ENCODE data around the gene IRF9. TPM values are rescaled to one million over a fixed set of nuclear protein-coding genes. Genes with fewer than 3 reads are reported as not detected.
A peak's percentile ranks its signal among the peaks of the same experiment; 100 is the strongest.

IRF9 gene
- total RNA-seq, 1 donor from 2014 or later: 123 TPM

DNA sequence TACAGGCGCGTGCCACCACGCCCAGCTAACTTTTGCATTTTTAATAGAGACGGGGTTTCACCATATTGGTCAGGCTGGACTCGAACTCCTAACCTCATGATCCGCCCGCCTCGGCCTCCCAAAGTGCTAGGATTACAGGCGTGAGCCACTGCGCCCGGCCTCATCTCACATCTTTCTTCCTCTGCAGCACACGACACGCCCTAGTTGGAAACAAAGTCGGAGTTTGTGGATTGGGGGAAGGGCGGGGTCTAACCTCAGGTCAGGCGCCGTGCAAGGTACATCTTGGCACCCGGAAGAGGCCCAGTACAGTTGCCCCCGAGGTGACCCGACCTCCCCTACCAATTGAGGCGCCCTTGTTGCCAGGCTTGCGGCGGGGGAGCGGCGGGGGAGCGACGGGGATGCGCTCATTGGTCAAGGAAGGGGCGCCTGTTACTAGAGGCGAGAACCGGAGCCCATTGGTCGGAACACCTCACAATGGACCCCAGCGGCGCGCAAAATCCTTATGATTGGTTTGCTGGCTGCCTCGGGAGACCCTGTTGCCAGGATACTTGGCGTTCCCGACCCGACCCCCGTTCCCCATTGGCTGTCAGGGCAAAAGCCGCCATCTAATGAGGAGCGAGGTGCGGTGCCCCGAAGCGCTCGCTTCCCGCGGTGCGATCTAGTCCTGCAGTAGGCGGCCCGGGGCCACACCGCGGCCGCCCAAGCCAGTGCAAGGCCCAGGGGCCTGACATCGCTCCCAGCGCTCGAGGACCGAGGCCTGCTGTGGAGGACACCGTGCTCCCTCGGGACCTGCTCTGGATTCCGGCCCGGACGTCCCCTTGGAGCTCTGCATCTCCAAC lies 10.6 kb downstream of the IRF9 start, which contains the start of gene REC8:
Gene REC8, plus strand, starts transcription at position 659 of the 839 bp plus-strand sequence. CDS start 473 bp downstream, outside the sequence.
- Histone ChIP-seq H3K36me3 (peaks cover 45% of the 10 kb centered on the region), H3K4me1 (peaks cover 4% of the 10 kb centered on the region), H3K27me3 (no peaks in the 10 kb centered on the region), H3K27ac (peak within 1 kb of the TSS; percentile 17), H3K9me3 (no peaks in the 10 kb centered on the region), H3K4me3 (peak within 1 kb of the TSS; percentile 37)
- TF ChIP-seq, protein P1, sequence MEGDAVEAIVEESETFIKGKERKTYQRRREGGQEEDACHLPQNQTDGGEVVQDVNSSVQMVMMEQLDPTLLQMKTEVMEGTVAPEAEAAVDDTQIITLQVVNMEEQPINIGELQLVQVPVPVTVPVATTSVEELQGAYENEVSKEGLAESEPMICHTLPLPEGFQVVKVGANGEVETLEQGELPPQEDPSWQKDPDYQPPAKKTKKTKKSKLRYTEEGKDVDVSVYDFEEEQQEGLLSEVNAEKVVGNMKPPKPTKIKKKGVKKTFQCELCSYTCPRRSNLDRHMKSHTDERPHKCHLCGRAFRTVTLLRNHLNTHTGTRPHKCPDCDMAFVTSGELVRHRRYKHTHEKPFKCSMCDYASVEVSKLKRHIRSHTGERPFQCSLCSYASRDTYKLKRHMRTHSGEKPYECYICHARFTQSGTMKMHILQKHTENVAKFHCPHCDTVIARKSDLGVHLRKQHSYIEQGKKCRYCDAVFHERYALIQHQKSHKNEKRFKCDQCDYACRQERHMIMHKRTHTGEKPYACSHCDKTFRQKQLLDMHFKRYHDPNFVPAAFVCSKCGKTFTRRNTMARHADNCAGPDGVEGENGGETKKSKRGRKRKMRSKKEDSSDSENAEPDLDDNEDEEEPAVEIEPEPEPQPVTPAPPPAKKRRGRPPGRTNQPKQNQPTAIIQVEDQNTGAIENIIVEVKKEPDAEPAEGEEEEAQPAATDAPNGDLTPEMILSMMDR (IDR thresholded peaks at IDR 0.05): no peak
- DNase-seq (peak; percentile 85), ATAC-seq (peak; percentile 89)
- intact Hi-C loops (cut with DNase I): no loop called here

DNA sequence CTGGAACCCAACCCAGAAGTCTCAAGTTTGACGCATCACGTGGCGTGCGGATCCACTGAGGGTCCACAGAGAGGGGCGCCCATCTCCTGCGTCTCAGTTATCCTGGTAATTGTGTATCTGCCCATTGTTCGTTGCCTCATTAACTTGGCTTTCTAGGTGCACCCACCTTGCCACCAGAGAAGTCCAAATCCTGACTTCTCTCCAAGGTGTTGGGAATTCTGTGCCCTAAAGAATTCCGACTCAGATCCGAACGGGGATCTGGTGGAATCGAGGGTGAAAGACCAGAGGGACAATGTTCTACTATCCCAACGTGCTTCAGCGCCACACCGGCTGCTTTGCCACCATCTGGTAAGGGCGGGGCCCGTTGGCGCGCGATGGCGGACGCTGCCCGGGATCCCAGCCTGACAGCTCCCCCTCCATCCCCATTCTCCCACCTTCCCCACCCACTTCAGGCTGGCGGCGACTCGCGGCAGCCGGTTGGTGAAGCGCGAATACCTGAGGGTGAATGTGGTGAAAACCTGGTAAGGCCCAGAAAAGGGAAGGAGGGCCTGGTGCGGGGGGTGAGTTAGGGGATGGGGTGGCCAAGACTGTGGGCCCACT lies 11.3 kb downstream of the IRF9 start:
- peak overlapping the region; percentile 37 for H3K4me3 ChIP-seq
- intact Hi-C loops (cut with DNase I): no loop called here
- peaks cover 4% of the 10 kb centered on the region for H3K4me1 ChIP-seq
- ATAC-seq: no peak
- no peaks in the 10 kb centered on the region for H3K9me3 ChIP-seq
- H3K27me3 ChIP-seq: no peaks in the 10 kb centered on the region
- H3K36me3 ChIP-seq: peaks cover 45% of the 10 kb centered on the region
- H3K27ac ChIP-seq: no peak overlapping the region
- DNase-seq: no peak
- TF ChIP-seq, protein P1 (IDR thresholded peaks at IDR 0.05): no peak

DNA sequence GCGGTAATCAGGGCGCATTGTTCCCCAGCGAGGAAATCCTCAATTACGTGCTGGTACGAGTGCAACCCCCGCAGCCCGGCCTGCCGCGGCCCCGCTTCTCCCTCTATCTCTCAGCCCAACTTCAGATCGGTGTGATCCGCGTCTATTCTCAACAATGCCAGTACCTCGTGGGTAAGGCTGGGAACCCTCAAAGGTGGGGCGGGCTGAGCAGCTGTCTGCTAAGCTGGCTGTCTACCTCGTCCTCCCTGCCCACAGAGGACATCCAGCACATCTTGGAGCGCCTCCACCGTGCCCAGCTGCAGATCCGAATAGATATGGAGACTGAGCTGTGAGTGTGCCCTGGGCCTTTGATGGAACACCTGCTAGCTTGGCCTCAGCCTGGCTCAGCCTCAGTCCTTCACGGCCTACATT lies 11.8 kb downstream of the IRF9 start:
- intact Hi-C loops (cut with DNase I): no loop called here
- Histone ChIP-seq H3K36me3 (peaks cover 47% of the 10 kb centered on the region), H3K4me1 (peaks cover 4% of the 10 kb centered on the region), H3K27me3 (no peaks in the 10 kb centered on the region), H3K9me3 (no peaks in the 10 kb centered on the region), H3K4me3 (no peak overlapping the region), H3K27ac (no peak overlapping the region)
- DNase-seq (no peak), ATAC-seq (no peak)
- TF ChIP-seq, protein P1 (IDR thresholded peaks at IDR 0.05): no peak

DNA sequence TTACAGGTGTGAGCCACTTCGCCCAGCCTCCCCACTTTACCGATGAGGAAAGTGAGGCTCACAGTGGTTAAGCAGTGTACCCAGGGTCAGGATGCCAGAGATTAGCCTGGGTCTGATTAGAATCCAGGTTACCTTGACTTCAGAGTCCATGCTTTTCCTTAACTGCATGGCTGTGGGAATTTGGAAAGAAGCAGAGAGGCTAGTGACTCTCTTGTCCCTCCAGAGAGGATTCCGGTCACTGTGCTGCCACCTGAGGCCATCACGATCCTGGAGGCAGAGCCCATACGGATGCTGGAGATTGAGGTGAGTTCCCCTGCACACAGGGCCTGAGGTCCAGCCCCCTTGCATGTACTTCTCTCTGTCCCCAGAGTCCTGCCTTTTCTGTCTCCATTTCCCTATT lies 15.5 kb downstream of the IRF9 start:
- H3K4me3 ChIP-seq: no peak overlapping the region
- intact Hi-C loops (cut with DNase I): no loop called here
- no peak overlapping the region for H3K27ac ChIP-seq
- DNase-seq (no peak), ATAC-seq (no peak)
- H3K36me3 ChIP-seq: peaks cover 71% of the 10 kb centered on the region
- H3K27me3 ChIP-seq: no peaks in the 10 kb centered on the region
- H3K4me1 ChIP-seq: no peaks in the 10 kb centered on the region
- TF ChIP-seq, protein P1 (IDR thresholded peaks at IDR 0.05): no peak
- no peaks in the 10 kb centered on the region for H3K9me3 ChIP-seq

DNA sequence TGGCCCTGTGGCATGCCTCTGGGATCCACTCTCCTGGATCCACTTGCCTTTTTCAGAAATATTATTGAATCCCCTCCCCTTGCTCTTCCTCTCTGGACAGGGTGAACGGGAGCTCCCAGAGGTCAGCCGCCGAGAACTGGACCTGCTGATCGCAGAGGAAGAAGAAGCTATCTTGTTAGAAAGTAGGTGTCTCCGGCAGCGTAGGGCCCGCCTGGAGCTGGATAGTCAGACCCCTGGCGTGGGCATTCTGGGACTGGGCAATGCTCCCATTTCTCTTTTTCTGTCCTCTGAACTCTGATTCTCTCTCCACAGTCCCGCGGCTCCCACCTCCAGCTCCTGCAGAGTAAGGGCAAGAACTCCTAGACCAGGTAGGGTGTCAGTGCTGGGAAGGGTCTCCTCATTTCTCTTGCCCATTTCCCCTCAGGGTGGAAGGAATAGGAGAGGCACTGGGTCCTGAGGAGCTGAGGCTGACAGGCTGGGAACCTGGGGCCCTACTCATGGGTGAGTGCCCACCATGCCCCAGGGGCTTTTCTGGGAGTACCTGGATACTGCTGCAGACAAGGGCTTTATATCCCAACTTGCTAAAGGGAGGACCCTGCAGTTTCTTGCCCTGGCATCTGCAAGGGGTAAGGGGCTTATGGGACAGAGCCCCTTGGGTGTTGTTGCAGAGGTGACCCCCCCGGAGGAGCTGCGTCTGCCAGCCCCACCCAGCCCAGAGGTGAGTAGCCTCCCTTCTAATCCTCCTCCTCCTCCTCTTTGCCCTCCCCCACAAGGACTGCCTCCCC lies 16.2 kb downstream of the IRF9 start:
- H3K9me3 ChIP-seq: no peaks in the 10 kb centered on the region
- ATAC-seq: no peak
- TF ChIP-seq, protein P1 (IDR thresholded peaks at IDR 0.05): no peak
- H3K4me3 ChIP-seq: no peak overlapping the region
- no peak for DNase-seq
- no peak overlapping the region for H3K27ac ChIP-seq
- intact Hi-C loops (cut with DNase I): no loop called here
- no peaks in the 10 kb centered on the region for H3K27me3 ChIP-seq
- no peaks in the 10 kb centered on the region for H3K4me1 ChIP-seq
- peaks cover 78% of the 10 kb centered on the region for H3K36me3 ChIP-seq

All from upper lobe of right lung (tissue), 1 donor.